GM21737 (cell line): Measurements from ENCODE around the gene ALLC.

Source experiments
- ATAC-seq: cut with Tn5 transposase; IDR thresholded peaks from one replicate; pipeline ENCODE4 v1.9.1; 2021; ENCODE audit warnings: mild to moderate bottlenecking, moderate library complexity; ENCODE audit not compliant: unreplicated experiment

Gene ALLC

DNA sequence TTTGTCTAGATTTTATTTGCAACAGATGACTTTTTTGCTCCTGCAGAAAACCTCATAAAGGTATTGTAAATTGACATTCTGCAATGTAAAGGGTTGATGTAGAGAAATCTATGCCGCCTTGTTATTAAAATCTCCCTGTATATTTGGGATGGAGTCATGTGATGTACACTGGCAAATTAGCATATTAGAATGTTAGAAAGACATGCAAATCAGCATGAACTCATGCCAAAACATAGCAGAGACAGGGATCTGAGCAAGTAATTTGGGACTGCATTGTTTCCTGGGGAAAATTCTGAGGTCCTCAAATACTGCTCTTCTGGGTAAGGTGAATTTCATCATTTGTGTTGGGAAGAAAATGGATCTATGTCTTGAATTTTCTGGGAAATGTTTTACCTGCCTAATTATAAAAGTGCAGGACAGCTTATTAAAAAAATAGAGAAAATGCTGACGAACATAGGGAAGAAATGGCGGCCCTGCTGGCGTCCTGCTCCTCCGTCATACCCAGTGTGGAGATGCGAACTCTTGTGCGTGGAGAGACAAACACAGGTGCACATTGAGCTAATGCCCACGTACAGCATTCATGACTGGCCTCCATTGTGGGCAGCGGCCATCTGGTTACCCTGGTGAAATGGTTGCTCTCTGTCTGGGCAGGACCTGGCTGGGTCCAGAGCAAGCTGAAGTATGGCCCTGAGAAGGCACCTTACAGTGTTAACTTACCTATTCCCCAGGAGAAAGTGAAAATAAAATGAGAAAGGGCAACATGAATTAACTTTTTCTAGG lies 16.3 kb downstream of the ALLC start:
- no peak for ATAC-seq

DNA sequence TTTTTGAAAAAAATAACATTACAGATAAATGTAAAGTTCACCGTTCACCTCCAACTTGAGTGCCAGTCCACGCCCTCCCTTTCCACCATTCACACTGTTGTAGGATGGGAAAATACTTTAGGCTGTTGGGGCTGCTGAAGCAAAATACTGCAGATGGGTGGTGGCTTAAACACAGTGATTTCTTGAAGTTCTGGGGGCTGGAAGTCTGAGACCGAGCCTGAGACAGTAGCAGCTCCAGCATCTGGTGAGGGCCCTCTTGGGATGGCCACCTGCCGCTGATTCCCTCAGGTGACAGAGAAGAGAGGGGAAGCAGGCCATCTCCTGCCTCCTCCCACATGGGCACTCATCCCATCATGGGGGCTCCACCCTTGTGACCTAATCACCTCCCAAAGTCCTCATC lies 17.7 kb downstream of the ALLC start:
- no peak for ATAC-seq

DNA sequence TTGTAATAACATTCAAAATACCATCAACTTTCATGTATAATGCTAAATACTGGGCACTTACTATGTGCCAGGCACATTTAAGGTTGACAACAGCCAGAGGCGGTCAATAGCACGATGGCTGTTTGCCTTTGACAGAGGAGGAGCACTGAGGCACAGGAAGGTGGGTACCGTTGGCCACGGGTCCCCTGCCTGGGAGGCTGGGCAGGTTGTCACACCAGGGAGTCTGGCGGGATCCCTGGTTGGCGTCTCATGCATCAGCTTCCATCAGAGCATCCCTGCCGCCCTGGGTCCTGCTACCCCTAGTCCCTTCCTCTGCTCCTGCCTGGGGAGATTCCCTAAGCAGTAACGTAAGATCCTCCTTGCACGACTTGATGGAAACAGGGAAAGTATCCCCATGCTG lies 19.4 kb downstream of the ALLC start:
- ATAC-seq: no peak

DNA sequence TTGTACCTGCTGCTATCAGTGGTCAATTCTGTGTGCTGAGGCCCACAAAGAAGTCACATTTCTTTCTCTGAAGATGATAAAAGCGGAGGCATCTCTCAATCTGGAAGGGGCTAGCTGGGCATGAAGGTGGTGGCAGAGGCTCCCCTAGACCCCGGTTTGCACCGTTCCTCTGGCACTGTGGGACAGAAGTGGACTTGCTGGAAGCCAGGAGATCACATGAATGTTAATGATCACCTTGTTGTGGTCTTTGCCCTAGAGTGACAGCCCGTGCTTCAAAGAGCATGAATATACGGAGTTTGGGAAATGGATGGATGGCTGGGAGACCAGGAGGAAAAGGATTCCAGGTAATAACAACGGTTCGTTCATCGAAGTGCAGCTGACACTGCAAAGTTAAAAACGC lies 20.2 kb downstream of the ALLC start:
- no peak for ATAC-seq

DNA sequence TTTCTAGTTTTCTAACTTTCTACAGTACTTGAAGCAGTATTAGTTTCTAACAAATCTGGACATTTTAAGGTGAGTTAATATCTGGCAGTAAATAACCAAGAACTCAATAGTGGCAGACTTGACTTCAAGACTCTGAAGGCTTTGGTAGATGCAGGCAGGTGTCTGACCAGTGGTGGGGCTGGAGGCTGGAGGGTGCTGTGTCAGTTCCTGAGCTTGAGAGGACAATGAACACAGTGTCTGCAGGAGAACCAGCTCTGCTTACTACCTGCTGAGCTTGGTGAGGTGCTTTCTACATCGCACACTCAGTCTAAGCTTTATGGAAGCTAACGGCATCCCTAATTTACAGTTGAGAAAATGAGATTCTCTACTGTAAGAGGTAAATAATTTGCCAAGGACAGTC lies 21.2 kb downstream of the ALLC start:
- ATAC-seq: no peak

DNA sequence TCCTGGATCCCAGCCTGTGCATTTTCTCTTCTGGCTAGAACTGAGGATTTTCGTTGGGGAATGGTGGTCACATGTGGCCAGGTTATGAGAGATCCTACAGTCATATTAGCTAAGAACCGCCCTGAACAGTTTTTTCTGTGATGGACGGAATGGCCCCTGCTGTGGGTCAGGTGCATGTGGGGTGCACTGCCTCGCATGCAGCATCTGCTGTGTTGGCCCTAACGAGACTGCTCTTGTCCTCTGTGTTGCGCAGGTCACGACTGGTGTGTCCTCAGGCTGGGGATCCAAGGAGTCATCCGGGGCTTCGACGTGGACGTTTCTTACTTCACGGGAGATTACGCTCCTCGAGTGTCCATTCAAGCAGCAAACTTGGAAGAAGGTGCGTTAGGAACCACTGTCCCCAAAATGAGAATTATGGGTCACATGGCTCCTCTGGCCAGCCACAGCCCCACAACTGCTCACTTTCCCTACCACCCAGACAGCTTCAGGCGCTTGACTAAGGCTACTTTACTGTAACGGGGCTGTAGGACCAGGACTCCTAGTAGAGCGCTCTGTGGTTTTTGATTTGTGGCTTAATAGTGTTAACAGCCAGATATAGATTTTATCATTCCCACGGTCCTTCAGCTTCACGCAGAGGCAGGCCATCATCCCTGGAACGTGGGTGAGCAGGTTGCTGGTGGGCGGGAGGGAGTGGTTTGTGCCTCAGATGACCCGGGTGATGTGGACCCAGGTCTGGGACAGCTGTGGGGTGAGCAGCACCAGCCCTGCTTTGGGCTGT lies 21.8 kb downstream of the ALLC start:
- ATAC-seq: no peak

DNA sequence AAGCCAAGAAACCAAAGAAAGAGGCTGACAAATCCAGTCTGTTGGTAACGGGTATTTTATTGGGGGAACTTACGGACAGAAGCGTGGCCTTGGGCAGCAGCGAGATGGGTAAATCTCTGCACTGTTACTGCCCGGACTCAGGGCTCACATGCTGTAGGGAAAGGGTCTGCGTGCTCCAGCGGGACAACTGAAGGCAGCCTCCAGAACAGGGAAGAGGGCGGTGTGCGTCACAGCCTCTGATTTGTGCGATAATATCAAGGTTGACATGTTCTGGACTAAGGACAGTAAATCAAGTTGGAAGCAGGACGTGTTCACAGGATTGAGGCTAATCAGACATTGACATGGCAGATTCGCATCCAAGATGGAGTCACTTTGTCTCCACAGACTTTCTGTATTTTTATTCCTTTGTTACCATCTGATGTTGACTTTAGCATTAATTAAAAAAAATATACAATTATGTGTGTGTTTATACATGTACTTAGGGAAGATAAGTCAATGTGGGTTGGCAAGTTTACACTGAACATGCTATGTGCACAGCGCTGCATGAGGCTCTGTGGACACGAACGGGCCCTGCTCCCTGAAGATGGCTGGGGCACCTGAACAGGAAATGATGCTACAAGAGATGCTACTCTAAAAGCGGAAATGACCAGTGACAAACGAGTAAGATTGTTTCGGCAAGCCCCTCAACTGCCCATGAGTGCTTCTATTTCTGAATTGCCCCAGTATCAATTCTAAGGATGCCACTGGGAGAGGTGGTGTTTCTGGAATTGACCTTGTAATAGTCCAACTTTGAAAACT lies 22.7 kb downstream of the ALLC start:
- ATAC-seq: no peak

DNA sequence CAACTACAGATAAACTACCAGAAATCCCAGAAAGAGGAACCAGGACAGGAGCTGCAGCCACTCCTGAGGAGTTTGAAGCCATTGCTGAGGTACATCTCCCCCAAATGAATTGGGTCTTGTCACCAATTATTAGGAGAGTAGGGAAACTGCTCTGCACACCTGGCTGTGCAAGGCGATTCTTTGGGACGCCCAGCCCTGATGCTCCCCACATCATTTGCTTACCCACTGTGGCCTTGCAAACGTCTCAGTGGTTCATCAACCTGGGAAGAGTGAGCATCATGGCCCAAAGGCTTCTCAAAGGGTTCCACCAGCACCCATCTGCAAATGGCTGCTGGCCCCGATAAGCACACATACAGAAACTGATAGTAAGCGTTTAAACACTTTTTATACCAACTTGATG lies 23.6 kb downstream of the ALLC start:
- ATAC-seq: no peak

DNA sequence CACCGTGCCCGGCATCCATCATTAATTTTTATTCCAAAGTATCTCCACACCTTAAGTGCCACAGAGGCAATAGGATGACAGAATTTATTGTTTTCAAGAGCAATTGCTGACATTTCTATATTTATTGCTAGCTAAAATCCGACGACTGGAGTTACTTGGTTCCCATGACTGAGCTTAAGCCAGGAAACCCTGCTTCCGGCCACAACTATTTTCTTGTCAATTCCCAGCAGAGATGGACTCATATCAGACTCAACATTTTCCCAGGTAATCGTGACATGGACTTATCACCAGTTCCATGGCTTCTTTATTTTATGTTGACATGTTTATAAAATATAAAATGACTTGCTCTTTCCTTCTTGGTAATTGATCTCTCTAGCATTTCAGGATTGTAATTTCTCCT lies 24.8 kb downstream of the ALLC start:
- no peak for ATAC-seq

DNA sequence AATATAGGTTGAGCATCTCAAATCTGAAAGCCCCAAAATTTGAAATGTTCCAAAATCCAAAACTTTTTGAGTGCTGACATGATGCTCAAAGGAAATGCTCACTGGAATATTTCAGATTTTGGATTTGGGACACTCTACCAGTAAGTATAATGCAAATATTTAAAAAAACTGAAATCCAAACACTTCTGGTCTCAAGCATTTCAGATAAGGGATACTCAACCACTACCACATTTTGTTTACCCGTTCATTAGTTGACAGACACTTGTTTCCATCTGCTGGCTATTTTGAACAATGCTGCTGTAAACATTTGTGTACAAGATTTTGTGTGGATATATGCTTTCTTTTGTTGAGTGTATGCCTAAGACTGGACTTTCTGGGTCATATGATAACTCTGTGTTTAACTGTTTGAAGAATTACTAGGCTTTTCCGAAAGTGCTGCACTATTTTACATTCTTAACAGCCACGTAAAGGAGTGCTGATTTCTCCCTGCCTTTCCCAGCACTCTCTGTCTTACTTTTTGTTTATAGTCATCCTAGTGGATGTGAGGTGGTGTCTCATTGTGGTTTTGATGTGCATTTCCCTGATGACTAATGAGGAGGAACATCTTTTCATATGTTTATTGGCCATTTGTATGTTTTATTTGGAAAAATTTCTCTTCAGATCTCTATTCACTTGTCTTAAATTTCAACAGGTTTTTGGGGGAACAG lies 25.9 kb downstream of the ALLC start:
- ATAC-seq: no peak

DNA sequence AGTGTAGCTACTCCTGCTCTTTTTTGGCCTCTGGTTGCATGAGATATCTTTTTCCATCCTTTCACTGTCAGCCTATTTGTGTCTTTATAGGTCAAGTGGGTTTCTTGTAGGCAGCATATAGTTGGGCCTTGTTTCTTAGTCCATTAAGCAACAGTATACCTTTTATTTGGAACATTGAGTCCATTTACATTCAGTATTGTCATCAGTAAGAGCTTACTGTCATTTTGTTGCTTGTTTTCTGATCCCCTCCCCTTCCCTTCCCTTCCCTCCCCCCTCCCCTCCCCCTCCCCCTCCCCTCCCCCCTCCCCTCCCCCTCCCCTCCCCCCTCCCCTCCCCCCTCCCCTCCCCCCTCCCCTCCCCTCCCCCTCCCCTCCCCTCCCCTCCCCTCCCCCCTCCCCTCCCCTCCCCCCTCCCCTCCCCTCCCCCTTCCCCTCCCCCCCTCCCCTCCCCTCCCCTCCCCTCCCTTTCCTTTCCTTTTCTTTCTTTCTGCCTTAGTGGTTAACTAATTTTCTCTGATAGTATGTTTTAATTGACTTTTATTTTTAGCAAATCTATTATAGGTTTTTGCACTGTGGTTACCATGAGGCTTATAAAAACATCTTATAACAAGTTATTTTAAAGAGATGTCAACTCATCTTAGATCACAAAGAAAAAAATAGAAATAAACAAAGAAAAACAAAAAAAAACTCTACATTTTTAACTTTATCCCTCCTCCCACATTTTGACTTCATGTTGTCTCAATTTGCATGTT lies 32.2 kb downstream of the ALLC start:
- ATAC-seq: no peak

DNA sequence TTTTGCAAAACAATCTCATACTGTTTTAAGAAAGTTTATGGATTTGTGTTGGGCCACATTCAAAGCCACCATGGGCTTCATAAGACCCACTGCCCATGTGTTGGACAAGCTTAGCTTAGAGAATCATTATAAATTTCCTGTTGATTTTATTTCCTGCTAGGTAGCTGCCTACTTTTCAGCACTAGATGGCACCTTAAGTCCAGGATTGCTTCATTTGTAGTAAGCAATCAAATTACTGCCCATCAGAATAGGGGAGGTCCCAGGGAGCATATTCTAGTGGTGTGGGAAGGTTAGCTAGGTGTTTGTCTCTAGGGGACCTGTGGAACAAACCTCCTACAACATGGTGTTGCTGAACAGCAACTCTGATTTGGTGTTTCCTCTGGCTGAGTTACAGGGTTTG lies 34.4 kb downstream of the ALLC start:
- ATAC-seq: no peak

DNA sequence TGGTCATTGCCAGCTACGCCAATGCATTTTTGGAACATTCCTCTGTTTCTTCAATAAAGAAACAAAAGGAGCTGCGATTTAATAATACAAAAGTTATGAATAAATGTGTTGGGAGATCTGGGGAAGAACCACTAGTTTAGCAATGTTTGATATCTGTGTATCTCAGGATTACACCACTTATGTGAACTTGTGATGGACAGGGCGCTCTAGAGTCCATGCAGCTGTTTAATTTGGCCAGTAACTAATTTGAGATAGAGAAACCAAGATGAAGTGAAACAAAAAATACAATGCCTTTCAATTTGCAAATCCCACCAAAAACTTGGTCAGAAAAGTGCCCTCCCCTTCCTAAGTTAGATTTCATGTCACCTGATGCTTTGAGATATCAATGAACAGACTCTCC lies 38.5 kb downstream of the ALLC start:
- ATAC-seq: no peak

DNA sequence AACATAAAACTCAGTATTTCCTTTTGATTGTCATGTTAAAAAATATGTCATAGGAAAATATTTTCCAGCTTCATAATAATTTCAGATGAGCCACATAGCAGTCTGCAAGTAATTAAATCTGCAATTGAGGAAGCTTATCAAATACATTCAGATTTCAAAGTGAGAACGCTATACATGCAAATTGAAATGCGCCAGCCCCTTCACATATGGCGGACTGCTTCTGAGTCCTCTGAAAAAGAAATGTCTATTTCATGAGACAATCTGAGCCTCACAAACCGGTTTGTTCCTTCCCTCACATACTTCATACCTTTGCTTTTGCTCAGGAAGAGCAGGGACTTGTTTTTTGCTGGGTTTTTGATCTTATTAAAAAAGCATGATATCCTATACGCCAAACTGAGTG lies 43.1 kb downstream of the ALLC start:
- no peak for ATAC-seq

DNA sequence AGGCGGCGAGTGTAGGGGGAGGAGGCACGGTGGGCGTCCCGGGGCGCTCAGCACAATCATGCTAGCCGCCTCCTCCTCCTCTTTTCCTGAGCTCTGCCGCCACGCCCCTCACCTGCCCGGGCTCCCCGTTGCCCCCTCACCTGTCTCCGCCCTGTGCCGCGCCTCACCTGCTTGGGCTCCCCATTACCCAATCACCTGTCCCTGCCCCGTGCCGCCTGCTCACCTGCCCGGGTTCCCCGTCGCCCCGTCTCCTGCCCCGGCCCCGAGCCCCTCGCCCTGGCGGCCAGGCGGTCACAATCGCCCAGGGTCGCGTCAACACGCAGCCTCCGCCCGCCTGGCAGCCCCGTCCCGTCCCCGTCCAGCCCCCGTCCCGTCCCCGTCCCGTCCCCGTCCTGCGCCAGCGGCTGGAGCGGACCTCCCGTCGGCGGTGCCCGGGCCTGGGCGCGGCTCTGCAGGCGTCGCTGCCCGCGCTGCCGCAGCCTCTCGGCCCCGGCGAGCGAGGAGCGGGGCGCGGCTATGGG lies 45.3 kb downstream of the ALLC start, which contains the start of gene DCDC2C:
DCDC2C (plus strand) TSS at position 340 of the 521 bp plus-strand sequence; CDS start at position 517, 177 bp downstream.
- ATAC-seq: no peak

DNA sequence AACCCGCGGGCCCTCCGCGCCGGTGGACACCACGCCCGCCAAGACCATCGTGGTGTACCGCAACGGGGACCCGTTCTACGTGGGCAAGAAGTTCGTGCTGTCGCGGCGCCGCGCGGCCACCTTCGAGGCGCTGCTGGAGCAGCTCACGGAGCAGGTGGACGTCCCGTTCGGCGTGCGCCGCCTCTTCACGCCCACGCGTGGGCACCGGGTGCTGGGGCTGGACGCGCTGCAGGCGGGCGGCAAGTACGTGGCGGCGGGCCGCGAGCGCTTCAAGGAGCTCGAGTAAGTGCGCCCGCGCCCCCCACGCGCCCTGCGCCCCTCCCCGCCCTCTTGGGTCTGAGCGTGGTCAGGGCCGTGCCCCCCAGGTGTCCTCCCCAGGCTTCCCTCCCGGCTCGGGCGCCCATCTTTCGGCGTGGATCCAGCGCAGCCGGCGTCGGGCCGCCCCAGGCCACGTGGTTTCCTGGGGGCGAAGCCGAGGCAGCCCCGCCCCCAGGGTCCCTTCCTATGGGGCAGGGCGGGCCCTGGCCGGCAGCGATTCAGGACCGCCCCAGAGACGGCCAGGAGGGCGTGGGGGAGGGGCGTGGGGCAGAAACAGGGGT lies 45.9 kb downstream of the ALLC start:
- ATAC-seq: no peak

DNA sequence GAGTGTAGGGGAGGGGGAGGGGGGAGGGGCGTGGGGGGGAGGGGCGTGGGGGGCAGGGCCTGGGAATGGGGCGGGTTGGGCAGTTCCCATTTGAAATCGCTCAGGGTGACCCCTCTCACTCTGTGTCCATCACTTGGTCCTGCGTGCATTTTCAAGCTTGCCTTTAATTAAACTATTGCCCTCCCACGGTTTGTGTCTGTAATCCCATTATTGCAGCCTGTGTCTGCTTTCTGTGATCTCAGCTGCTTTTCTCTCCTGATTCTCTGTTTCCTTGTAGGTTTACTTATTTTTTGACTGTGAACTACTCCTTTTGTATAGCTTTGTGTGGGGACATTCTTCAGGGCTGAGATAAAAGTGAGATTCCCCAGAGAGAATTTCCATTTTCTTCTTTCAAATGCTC lies 46.7 kb downstream of the ALLC start:
- no peak for ATAC-seq

DNA sequence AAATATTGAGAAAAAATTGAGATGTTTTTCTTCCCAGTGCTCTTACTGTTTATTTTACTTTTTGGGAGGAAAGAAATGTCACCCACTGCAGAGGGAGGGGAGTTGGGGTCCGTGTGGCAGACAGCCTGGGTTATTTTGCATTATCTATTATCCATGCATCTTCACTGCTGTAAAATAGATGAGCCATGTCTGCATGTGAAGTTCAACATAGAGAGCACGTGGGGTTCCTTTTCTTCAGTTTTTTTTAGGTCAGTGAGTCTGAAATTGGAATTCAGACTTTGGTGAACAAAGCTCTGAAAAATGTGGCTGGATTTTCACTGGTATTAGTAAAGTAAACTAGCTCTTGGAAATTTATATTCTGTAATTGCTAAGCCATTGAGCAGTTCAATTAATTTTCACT lies 47.8 kb downstream of the ALLC start:
- no peak for ATAC-seq

DNA sequence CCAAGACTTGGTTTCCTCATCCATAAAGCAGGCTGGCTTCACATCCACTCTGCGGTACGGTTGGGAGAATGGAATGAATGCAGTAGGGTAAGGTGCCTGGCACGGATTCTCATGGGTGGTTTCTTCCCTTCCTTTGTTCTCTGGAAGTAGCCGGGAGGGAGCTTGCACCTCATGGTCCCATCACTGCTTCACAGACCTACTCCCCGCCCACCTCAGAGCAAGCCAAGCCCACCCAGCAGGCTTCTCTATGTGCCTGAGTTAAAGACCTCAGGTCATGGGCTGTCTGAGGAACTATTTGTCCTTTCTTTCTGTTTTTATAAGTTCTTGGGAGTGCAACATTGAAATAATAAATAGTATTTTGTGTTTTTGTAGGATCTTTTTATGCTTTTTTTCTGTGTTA lies 48.9 kb downstream of the ALLC start:
- no peak for ATAC-seq

DNA sequence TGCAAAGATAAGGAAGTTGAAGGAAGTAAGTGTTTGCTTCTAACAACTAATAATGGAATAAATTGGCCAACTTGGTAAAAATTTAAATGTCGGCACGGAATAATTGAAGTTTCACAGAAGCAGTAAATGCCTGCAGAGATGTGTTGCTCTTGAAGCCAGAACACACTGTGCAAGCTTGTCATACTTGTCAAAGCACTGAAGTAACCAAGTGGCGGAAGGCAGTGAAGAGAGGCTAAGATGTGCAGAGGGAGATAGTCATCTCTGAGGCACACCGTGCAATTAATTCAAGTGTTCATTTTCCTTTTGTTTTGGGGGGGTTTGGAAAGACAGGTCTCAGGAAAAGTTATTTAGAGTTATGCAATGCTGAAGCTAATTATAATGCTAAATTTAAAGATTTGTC lies 50.6 kb downstream of the ALLC start:
- ATAC-seq: no peak
